PC-3 (cell line): ENCODE results near the gene TTC23. TPM values are rescaled to one million over a fixed set of nuclear protein-coding genes. Genes with fewer than 3 reads are reported as not detected.

ENCODE experiments used
- ATAC-seq: fragments of 200-7000 bp; cut with Tn5 transposase; 2 replicates; pipeline ENCODE4 v1.9.1; 2020; ENCODE audit warnings: mild to moderate bottlenecking, moderate library complexity
- BruUV-seq: library from RNA; stranded (reverse); fragments of 400-500 nt; replicated peaks from 2 replicates; lab custom pipeline; 2021; lab: Mats Ljungman, UMichigan
- CTCF ChIA-PET: fragments of 300-600 bp; sonication (Branson Sonifier 250); formaldehyde crosslinking; loops from one replicate; lab custom pipeline; 2022; ENCODE audit warnings: antibody characterized with exemption; lab: Charles Lee
- POLR2A ChIA-PET: fragments of 300-600 bp; sonication (Branson Sonifier 250); formaldehyde crosslinking; loops from one replicate; lab custom pipeline; 2022; ENCODE audit warnings: antibody characterized with exemption; ENCODE audit not compliant: unreplicated experiment; lab: Charles Lee
- DNase-seq: peaks from one replicate; pipeline ENCODE4 v3.0.0-alpha.2; 2015
- H2AFZ ChIP-seq: fragments of 300-600 bp; sonication (generic); 2 replicates; pipeline ENCODE4 v1.6.0; 2016; ENCODE audit warnings: antibody characterized with exemption, low read length
- H3F3A ChIP-seq: fragments of 300-600 bp; sonication (generic); one replicate; pipeline ENCODE4 v1.6.0; 2017; ENCODE audit warnings: antibody characterized with exemption, low read length, control low read depth, mild to moderate bottlenecking; ENCODE audit not compliant: unreplicated experiment
- H3K27ac ChIP-seq: fragments of 300-600 bp; sonication (generic); 2 replicates; pipeline ENCODE4 v1.5.1; 2016; ENCODE audit warnings: mild to moderate bottlenecking, low read length
- H3K27me3 ChIP-seq: fragments of 300-600 bp; sonication (generic); 2 replicates; pipeline ENCODE4 v1.6.1; 2016; ENCODE audit warnings: low read length, mixed read lengths
- H3K36me3 ChIP-seq: fragments of 300-600 bp; sonication (generic); 2 replicates; pipeline ENCODE4 v1.6.1; 2016; ENCODE audit warnings: low read depth, mixed run types, low read length, mixed read lengths
- H3K4me1 ChIP-seq: fragments of 300-600 bp; sonication (generic); 2 replicates; pipeline ENCODE4 v1.5.1; 2016; ENCODE audit warnings: low read length; ENCODE audit not compliant: insufficient read depth
- H3K4me2 ChIP-seq: fragments of 300-600 bp; sonication (generic); 2 replicates; pipeline ENCODE4 v1.6.0; 2016; ENCODE audit warnings: low read length
- H3K4me3 ChIP-seq: fragments of 300-600 bp; sonication (generic); 2 replicates; pipeline ENCODE4 v1.5.1; 2016; ENCODE audit warnings: mild to moderate bottlenecking, low read length, mixed read lengths
- H3K79me2 ChIP-seq: fragments of 300-600 bp; sonication (generic); 2 replicates; pipeline ENCODE4 v1.6.1; 2017; ENCODE audit warnings: low read length, mixed read lengths
- H3K9ac ChIP-seq: fragments of 300-600 bp; sonication (generic); 2 replicates; pipeline ENCODE4 v1.6.0; 2016; ENCODE audit warnings: mild to moderate bottlenecking, low read length
- H3K9me2 ChIP-seq: fragments of 300-600 bp; sonication (generic); replicated peaks from 2 replicates; pipeline ENCODE4 v1.6.1; 2016; ENCODE audit warnings: mixed run types, low read length, mixed read lengths
- H3K9me3 ChIP-seq: fragments of 300-600 bp; sonication (generic); 2 replicates; pipeline ENCODE4 v1.6.1; 2016; ENCODE audit warnings: low read length, mixed read lengths
- H4K20me1 ChIP-seq: fragments of 300-600 bp; sonication (generic); 2 replicates; pipeline ENCODE4 v1.6.1; 2016; ENCODE audit warnings: low read length, mixed read lengths
- CTCF ChIP-seq: fragments of 300-600 bp; sonication (generic); conservative IDR thresholded peaks from 2 replicates; pipeline ENCODE4 v1.5.1; 2017; ENCODE audit warnings: antibody characterized with exemption, low read depth, mild to moderate bottlenecking, low read length
- EZH2 ChIP-seq: fragments of 300-600 bp; sonication (generic); IDR thresholded peaks from one replicate; pipeline ENCODE4 v1.6.1; 2017; ENCODE audit warnings: antibody characterized with exemption, mild to moderate bottlenecking, low read length; ENCODE audit not compliant: unreplicated experiment
- EZH2phosphoT487 ChIP-seq: fragments of 300-600 bp; sonication (generic); IDR thresholded peaks from 2 replicates; pipeline ENCODE4 v1.6.1; 2018; ENCODE audit warnings: mild to moderate bottlenecking, antibody characterized with exemption, low read length, borderline replicate concordance
- intact Hi-C: fragments of 100-400 bp; cut with micrococcal nuclease; formaldehyde crosslinking; loops from 2 replicates; pipeline ENCODE4 v1.9.0; 2023
- total RNA-seq: library from RNA; depleted of rRNA; stranded (reverse); fragments of >200 nt; gene quantifications from 2 replicates; pipeline ENCODE4 v1.2.3, GENCODE V29; 2014

Gene TTC23
- total RNA-seq, 1 experiment from 2014 or later = 10.4 TPM

DNA sequence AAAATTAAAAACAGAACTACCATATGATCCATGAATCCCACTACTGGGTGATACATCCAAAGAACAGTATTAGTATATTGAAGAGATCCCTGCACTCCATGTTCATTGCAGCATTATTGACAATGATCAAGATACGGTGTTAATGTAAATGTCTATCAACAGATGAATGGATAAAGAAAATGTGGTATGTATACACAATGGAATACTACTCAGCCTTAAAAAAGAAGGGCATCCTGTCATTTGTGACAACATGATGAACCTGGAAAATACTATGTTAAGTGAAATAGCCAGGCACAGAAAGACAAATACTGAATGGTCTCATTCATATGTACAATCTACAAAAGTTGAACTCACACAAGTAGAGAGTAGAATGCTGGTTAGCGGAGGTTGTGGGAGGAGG, 16.6 kb downstream of the TTC23 start:
- H3K9me3 ChIP-seq = no peaks in the 10 kb centered on the region
- no peak overlapping the region for H3K27ac ChIP-seq
- no peak overlapping the region for H2AFZ ChIP-seq
- no peak overlapping the region for H3K4me3 ChIP-seq
- H3K9ac ChIP-seq = no peak overlapping the region
- no peaks in the 10 kb centered on the region for H4K20me1 ChIP-seq
- H3K9me2 ChIP-seq = no peaks in the 10 kb centered on the region
- no peaks in the 10 kb centered on the region for H3K79me2 ChIP-seq
- ChIA-PET POLR2A (no interaction called here), CTCF (no interaction called here)
- TF ChIP-seq EZH2phosphoT487 = no peak
- no peak for TF ChIP-seq EZH2
- no peak for TF ChIP-seq CTCF
- no TSS peak for BruUV-seq
- peaks cover 8% of the 10 kb centered on the region; the same call in 1 of the 2 replicates for H3K36me3 ChIP-seq
- intact Hi-C loops = no loop called here
- ATAC-seq (no peak), DNase-seq (no peak)
- no peak overlapping the region for H3K4me2 ChIP-seq
- no peaks in the 10 kb centered on the region for H3K4me1 ChIP-seq
- no peaks in the 10 kb centered on the region for H3F3A ChIP-seq
- no peaks in the 10 kb centered on the region for H3K27me3 ChIP-seq

DNA sequence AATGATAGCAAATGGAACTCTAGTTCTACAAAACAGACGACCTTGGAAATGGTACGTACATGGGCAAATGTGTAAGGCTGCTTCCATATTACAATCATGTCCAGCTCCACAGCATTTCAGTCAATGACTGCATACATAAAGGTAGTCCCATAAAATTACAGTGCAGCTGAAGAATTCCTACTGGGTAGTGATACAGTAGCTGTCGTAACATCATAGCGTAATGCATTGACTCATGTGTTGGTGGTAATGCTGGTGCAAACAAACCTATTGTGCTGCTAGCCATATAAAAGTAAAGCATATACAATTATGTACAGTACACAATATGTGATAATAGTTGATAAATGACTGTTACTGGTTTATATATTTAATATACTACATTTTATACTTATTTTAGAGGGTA, 18.5 kb downstream of the TTC23 start:
- Histone ChIP-seq H3K9me3 (no peaks in the 10 kb centered on the region), H3K4me2 (no peak overlapping the region), H3K9me2 (no peaks in the 10 kb centered on the region), H3K27me3 (no peaks in the 10 kb centered on the region), H4K20me1 (no peaks in the 10 kb centered on the region), H3F3A (no peaks in the 10 kb centered on the region), H3K36me3 (peaks cover 8% of the 10 kb centered on the region; the same call in 1 of the 2 replicates), H3K4me1 (no peaks in the 10 kb centered on the region), H3K27ac (no peak overlapping the region), H3K79me2 (no peaks in the 10 kb centered on the region), H3K4me3 (no peak overlapping the region), H2AFZ (no peak overlapping the region), H3K9ac (no peak overlapping the region)
- BruUV-seq = no TSS peak
- ChIA-PET CTCF (no interaction called here), POLR2A (no interaction called here)
- TF ChIP-seq EZH2phosphoT487 = no peak
- no peak for TF ChIP-seq EZH2
- no peak for TF ChIP-seq CTCF
- ATAC-seq (no peak; the same call in 1 of the 2 replicates), DNase-seq (peak; percentile 28)
- intact Hi-C loops = no loop called here

GRCh38 chr15:99228120-99228770, 21.1 kb downstream of the TTC23 start:
- no peaks in the 10 kb centered on the region for H3F3A ChIP-seq
- ATAC-seq (no peak), DNase-seq (no peak)
- TF ChIP-seq CTCF (no peak), EZH2 (no peak), EZH2phosphoT487 (no peak)
- H3K9me2 ChIP-seq = no peaks in the 10 kb centered on the region
- H3K27me3 ChIP-seq = no peaks in the 10 kb centered on the region
- no peak overlapping the region for H3K27ac ChIP-seq
- H3K9me3 ChIP-seq = no peaks in the 10 kb centered on the region
- no peak overlapping the region for H3K4me3 ChIP-seq
- H3K4me1 ChIP-seq = peaks cover 16% of the 10 kb centered on the region
- no peak overlapping the region for H3K9ac ChIP-seq
- intact Hi-C loops = no loop called here
- no peaks in the 10 kb centered on the region for H3K79me2 ChIP-seq
- H3K36me3 ChIP-seq = peaks cover 10% of the 10 kb centered on the region; the same call in 1 of the 2 replicates
- no TSS peak for BruUV-seq
- H2AFZ ChIP-seq = no peak overlapping the region
- POLR2A ChIA-PET = no interaction called here
- no peaks in the 10 kb centered on the region for H4K20me1 ChIP-seq
- no peak overlapping the region for H3K4me2 ChIP-seq
- CTCF ChIA-PET = no interaction called here
